GM12878 (cell line): ENCODE data around the gene RACGAP1. TPM values are rescaled to one million over a fixed set of nuclear protein-coding genes. Genes with fewer than 3 reads are reported as not detected.

Experiments used
- ATAC-seq: fragments of 200-7000 bp; cut with Tn5 transposase; 3 replicates; pipeline ENCODE4 v1.9.1; 2020; ENCODE audit warnings: mild to moderate bottlenecking, moderate library complexity
- BruUV-seq: library from RNA; stranded (reverse); fragments of 400-500 nt; replicated peaks from 2 replicates; lab custom pipeline; 2021; lab: Mats Ljungman, UMichigan
- CTCF ChIA-PET: fragments of 300-600 bp; sonication (Branson Sonifier 250); formaldehyde crosslinking; extraction: SDS; loops from one replicate; lab custom pipeline; 2021; ENCODE audit warnings: inconsistent platforms; lab: Yijun Ruan, JAX
- POLR2A ChIA-PET: fragments of 350-600 bp; formaldehyde crosslinking; extraction: SDS; loops from one replicate; lab custom pipeline; 2021; ENCODE audit warnings: inconsistent platforms; lab: Charles Lee
- RAD21 ChIA-PET: fragments of 300-600 bp; sonication (Branson Sonifier 250); formaldehyde crosslinking; loops from one replicate; lab custom pipeline; 2023; ENCODE audit warnings: antibody characterized with exemption; ENCODE audit not compliant: unreplicated experiment; lab: Charles Lee
- SMC1A ChIA-PET: fragments of 300-600 bp; sonication (Branson Sonifier 250); formaldehyde crosslinking; loops from one replicate; lab custom pipeline; 2023; ENCODE audit not compliant: unreplicated experiment, uncharacterized antibody; lab: Charles Lee
- DNase-seq: peaks from one replicate; pipeline ENCODE4 v3.0.0-alpha.2; 2011; ENCODE audit warnings: low read depth, low spot score
- FAIRE-seq: peaks from 3 replicates; lab custom pipeline; 2011; peaks lifted over from hg19 to GRCh38; lab: Jason Lieb, UNC
- H2AFZ ChIP-seq: 2 replicates; pipeline ENCODE4 v1.6.0; 2011; ENCODE audit warnings: low read depth, low read length, control low read depth; ENCODE audit not compliant: control insufficient read depth
- H3K27ac ChIP-seq: 2 replicates; pipeline ENCODE4 v1.5.1; 2011; ENCODE audit warnings: control low read depth; ENCODE audit not compliant: control insufficient read depth, insufficient read depth
- H3K27me3 ChIP-seq, 2 experiments: replicated peaks in 1 of 2; 2 replicates each; pipeline versions ENCODE4 v1.6.0 to v1.6.1; 2011; ENCODE audit warnings: low read length in 1 of 2; ENCODE audit not compliant: control insufficient read depth in 2 of 2, insufficient read depth in 2 of 2
- H3K36me3 ChIP-seq, 2 experiments: 2 replicates each; pipeline ENCODE4 v1.5.1; 2011; ENCODE audit warnings: low read length in 1 of 2; ENCODE audit not compliant: control insufficient read depth in 2 of 2, insufficient read depth in 2 of 2
- H3K4me1 ChIP-seq: 2 replicates; pipeline ENCODE4 v1.6.1; 2011; ENCODE audit warnings: mild to moderate bottlenecking, low read length, moderate library complexity, mixed read lengths; ENCODE audit not compliant: control insufficient read depth, insufficient read depth
- H3K4me2 ChIP-seq: 2 replicates; pipeline ENCODE4 v1.6.0; 2011; ENCODE audit warnings: control low read depth; ENCODE audit not compliant: control insufficient read depth, insufficient read depth
- H3K4me3 ChIP-seq: fragments of 200-600 bp; sonication (generic); 2 replicates; pipeline ENCODE4 v1.5.1; 2016
- H3K79me2 ChIP-seq: 2 replicates; pipeline ENCODE4 v1.6.0; 2011; ENCODE audit warnings: low read length; ENCODE audit not compliant: control insufficient read depth, insufficient read depth
- H3K9ac ChIP-seq: 2 replicates; pipeline ENCODE4 v1.8.0; 2011; ENCODE audit warnings: low read length, control low read depth, mixed read lengths; ENCODE audit not compliant: control insufficient read depth, insufficient read depth
- H3K9me3 ChIP-seq: replicated peaks from 3 replicates; pipeline ENCODE4 v1.5.1; 2011; ENCODE audit warnings: mild to moderate bottlenecking, low read length; ENCODE audit not compliant: control insufficient read depth, insufficient read depth
- H4K20me1 ChIP-seq: 2 replicates; pipeline ENCODE4 v1.6.0; 2011; ENCODE audit not compliant: control insufficient read depth, insufficient read depth
- BMI1 ChIP-seq: fragments of 450-650 bp; IDR thresholded peaks from 2 replicates; pipeline ENCODE4 v1.6.1; 2016; ENCODE audit warnings: mild to moderate bottlenecking, moderate library complexity, borderline replicate concordance
- CBFB ChIP-seq: IDR thresholded peaks from 2 replicates; pipeline ENCODE4 v1.6.1; 2016; ENCODE audit warnings: antibody characterized with exemption, low read depth
- CBX5 ChIP-seq: sonication (generic); IDR thresholded peaks from 2 replicates; pipeline ENCODE4 v1.6.1; 2016; ENCODE audit warnings: low read depth, moderate library complexity, mild to moderate bottlenecking, inconsistent platforms
- FOS ChIP-seq: IDR thresholded peaks from 3 replicates; pipeline ENCODE4 v1.6.1; 2011; ENCODE audit warnings: borderline replicate concordance; ENCODE audit not compliant: insufficient read length; ENCODE audit errors: extremely low read depth
- GATAD2B ChIP-seq: fragments of 450-650 bp; conservative IDR thresholded peaks from 2 replicates; pipeline ENCODE4 v1.6.1; 2017; ENCODE audit warnings: low read depth, mild to moderate bottlenecking, moderate library complexity
- NR2C1 ChIP-seq: fragments of 450-650 bp; IDR thresholded peaks from 2 replicates; pipeline ENCODE4 v1.6.1; 2017; ENCODE audit warnings: antibody characterized with exemption, mild to moderate bottlenecking, moderate library complexity
- NR2C2 ChIP-seq: IDR thresholded peaks from 2 replicates; pipeline ENCODE4 v1.6.1; 2011; ENCODE audit warnings: borderline replicate concordance, low read depth; ENCODE audit not compliant: control insufficient read depth, insufficient read length
- PAX5 ChIP-seq: IDR thresholded peaks from 2 replicates; pipeline ENCODE4 v1.6.1; 2011; ENCODE audit warnings: low read depth, low read length, borderline replicate concordance
- PAX8 ChIP-seq: fragments of 450-650 bp; IDR thresholded peaks from 2 replicates; pipeline ENCODE4 v1.6.1; 2017; ENCODE audit warnings: mild to moderate bottlenecking, moderate library complexity
- TCF7 ChIP-seq: IDR thresholded peaks from 2 replicates; pipeline ENCODE4 v1.6.1; 2014; ENCODE audit warnings: antibody characterized with exemption, borderline replicate concordance
- USF2 ChIP-seq: IDR thresholded peaks from 2 replicates; pipeline ENCODE4 v1.6.1; 2011; ENCODE audit warnings: low read depth, low read length, improper control_type of control experiment, borderline replicate concordance
- YBX1 ChIP-seq: fragments of 450-650 bp; IDR thresholded peaks from 2 replicates; pipeline ENCODE4 v1.6.1; 2016; ENCODE audit warnings: antibody characterized with exemption
- ZNF274 ChIP-seq: IDR thresholded peaks from one replicate; pipeline ENCODE4 v1.8.0; 2011; ENCODE audit not compliant: insufficient read length, insufficient read depth
- ZNF384 ChIP-seq: IDR thresholded peaks from 2 replicates; pipeline ENCODE4 v1.6.1; 2012; ENCODE audit warnings: low read depth, mild to moderate bottlenecking, low read length, improper control_type of control experiment, borderline replicate concordance
- ZSCAN29 ChIP-seq: fragments of 450-650 bp; IDR thresholded peaks from 2 replicates; pipeline ENCODE4 v1.6.1; 2017; ENCODE audit warnings: mild to moderate bottlenecking, moderate library complexity
- WGBS: methylation state at CpG from one replicate; pipeline ENCODE4 v1.1.6; 2016; ENCODE audit warnings: low lambda C conversion rate; ENCODE audit not compliant: insufficient replicate concordance, insufficient coverage; ENCODE audit errors: missing lambda C conversion rate; 5-methylcytosine and 5-hydroxymethylcytosine counted together
- in situ Hi-C: fragments of 300-500 bp; cut with MboI; formaldehyde crosslinking; loops from 9 replicates; pipeline ENCODE4 v1.14.3; 2018; ENCODE audit warnings: mixed read lengths
- intact Hi-C: fragments of 100-400 bp; cut with micrococcal nuclease; formaldehyde crosslinking; loops from one replicate; pipeline ENCODE4 v1.14.2; 2022; ENCODE audit not compliant: unreplicated experiment
- polyA plus RNA-seq, 11 experiments: library from polyadenylated mRNA; depleted of rRNA in 4 of 11; unstranded in 6 of 11; stranded (reverse) in 5 of 11; fragments of >200 nt; fragmentation: Nextera tagmentation in 4 of 11; fragmentation: Illumina TruSeq in 1 of 11; extraction: Ambion mirVana in 4 of 11; extraction: Trizol in 1 of 11; gene quantifications; 1 replicate in 1 of 11; 2 replicates in 10 of 11; pipeline versions ENCODE4 v1.2.1 to v1.2.3, GENCODE V29; 2011 to 2016; ENCODE audit warnings: inconsistent platforms in 2 of 11, missing spikeins in 2 of 11, low read depth in 1 of 11
- total RNA-seq, 4 experiments: library from RNA; depleted of rRNA in 3 of 4; stranded (reverse); fragments of >200 nt in 3 of 4; fragmentation: Illumina TruSeq in 1 of 4; extraction: Trizol in 1 of 4; gene quantifications; 2 replicates each; pipeline versions ENCODE4 v1.2.1 to v1.2.3, GENCODE V29; 2013 to 2021

Gene RACGAP1
- total and polyA plus RNA-seq, 10 of the 15 experiments (the other 5 are each of a cell fraction or from before 2014, with no cell fraction given), result 32.4 to 87.9 (median 76.2) TPM

- no peaks in the 10 kb centered on the region for H3K79me2 ChIP-seq
- H3K4me1 ChIP-seq, result 0 out of 2 replicates have a peak, but pooled peaks cover 4% of the 10 kb centered on the region
- H3K9ac ChIP-seq, result no peak overlapping the region
- no peak overlapping the region for H3K27ac ChIP-seq
- ChIA-PET POLR2A (no interaction called here), RAD21 (interaction anchor here (0.6 to 1.5 kb wide), 2 partner anchors 10 to 79 kb away, joined by 3 to 6 read pairs; no protein-coding TSS in a partner anchor), CTCF (interaction anchor here (1.0 to 4.5 kb wide), 7 partner anchors 10 to 114 kb away, joined by 3 to 16 read pairs (median 3); no protein-coding TSS in a partner anchor)
- no peak for FAIRE-seq
- no peak overlapping the region for H2AFZ ChIP-seq
- peaks cover 4 to 15% of the 10 kb centered on the region in 2 experiments; a peak in 3 of 4 replicates for H3K27me3 ChIP-seq
- intact Hi-C loops, result loop anchor here (10.0 kb wide), 1 partner anchor 194 kb away; no protein-coding TSS in a partner anchor
- no peak overlapping the region for H3K4me2 ChIP-seq
- H3K36me3 ChIP-seq, result no peaks in the 10 kb centered on the region
- WGBS, result 72% methylated on average over 15 of the region's 15 CpGs
- no peak for TF ChIP-seq YBX1
- no peak for TF ChIP-seq NR2C2
- TF ChIP-seq USF2, result no peak
- TF ChIP-seq TCF7, result no peak
- TF ChIP-seq ZNF274, result no peak
- TF ChIP-seq BMI1, result no peak
- TF ChIP-seq NR2C1, result no peak
- no peak for TF ChIP-seq CBX5
- TF ChIP-seq GATAD2B, result no peak
- no peak for TF ChIP-seq PAX8
- TF ChIP-seq ZSCAN29, result no peak
- TF ChIP-seq CBFB, result no peak
- no peak for TF ChIP-seq PAX5
- TF ChIP-seq FOS, result no peak
- TF ChIP-seq ZNF384, result no peak
- TF ChIP-seq, all 136 proteins: peak for 0
- SMC1A ChIA-PET, result no interaction called here
- DNase-seq (no peak), ATAC-seq (no peak)
- in situ Hi-C loops, result no loop called here
- Histone ChIP-seq H4K20me1 (no peaks in the 10 kb centered on the region), H3K9me3 (no peaks in the 10 kb centered on the region), H3K4me3 (no peak overlapping the region)
- BruUV-seq, result no TSS peak
Observed at GRCh38 chr12:50058743-50059312, 33.5 kb upstream of the RACGAP1 start.
